Suprapubic skin (tissue), 4 donors: ENCODE data around the gene SPRYD4. TPM values are rescaled to one million over a fixed set of nuclear protein-coding genes. Genes with fewer than 3 reads are reported as not detected.

Source experiments
- DNase-seq, 2 donors: peaks; one replicate each; pipeline ENCODE4 v3.0.0-alpha.2; 2019; ENCODE audit warnings: low spot score in 2 of 2
- H3K27ac ChIP-seq: fragments of 200-600 bp; sonication (generic); one replicate; pipeline ENCODE4 v1.5.1; 2019
- H3K27me3 ChIP-seq: fragments of 200-600 bp; sonication (generic); one replicate; pipeline ENCODE4 v1.5.1; 2019
- H3K36me3 ChIP-seq: fragments of 200-600 bp; sonication (generic); one replicate; pipeline ENCODE4 v1.5.1; 2019
- H3K4me1 ChIP-seq: fragments of 200-600 bp; sonication (generic); one replicate; pipeline ENCODE4 v1.5.1; 2019
- H3K4me3 ChIP-seq: fragments of 200-600 bp; sonication (generic); one replicate; pipeline ENCODE4 v1.5.1; 2019; ENCODE audit warnings: mild to moderate bottlenecking
- H3K9me3 ChIP-seq: fragments of 200-600 bp; sonication (generic); one replicate; pipeline ENCODE4 v1.5.1; 2019
- EP300 ChIP-seq: sonication (generic); formaldehyde crosslinking; IDR thresholded peaks from one replicate; pipeline ENCODE4 v1.6.1; 2017; ENCODE audit warnings: antibody characterized with exemption
- POLR2A ChIP-seq, 2 donors: fragments of 450-650 bp; IDR thresholded peaks; one replicate each; pipeline ENCODE4 v1.6.1; 2017; ENCODE audit warnings: antibody characterized with exemption in 2 of 2, mild to moderate bottlenecking in 2 of 2, moderate library complexity in 2 of 2
- POLR2AphosphoS5 ChIP-seq, 3 donors: sonication (generic); formaldehyde crosslinking; IDR thresholded peaks; one replicate each; pipeline ENCODE4 v1.6.1; 2017; ENCODE audit warnings: antibody characterized with exemption in 3 of 3
- WGBS: methylation state at CpG from one replicate; pipeline ENCODE4 v1.1.5; 2018; 5-methylcytosine and 5-hydroxymethylcytosine counted together
- total RNA-seq, 4 donors: library from RNA; depleted of rRNA; stranded (reverse); fragments of >200 nt; gene quantifications; one replicate each; pipeline ENCODE4 v1.1.0, GENCODE V29; 2016
- TF ChIP-seq, protein P1 (sequence below), 2 donors: fragments of 200-600 bp in 1 of 2; fragments of 450-650 bp in 1 of 2; sonication (generic) in 1 of 2; IDR thresholded peaks; one replicate each; pipeline ENCODE4 v1.5.1; 2016 to 2019; ENCODE audit warnings: antibody characterized with exemption in 2 of 2, mild to moderate bottlenecking in 1 of 2, moderate library complexity in 1 of 2

Gene SPRYD4
- total RNA-seq, 4 donors from 2014 or later: 2.8 to 4.8 (median 2.9) TPM

DNA sequence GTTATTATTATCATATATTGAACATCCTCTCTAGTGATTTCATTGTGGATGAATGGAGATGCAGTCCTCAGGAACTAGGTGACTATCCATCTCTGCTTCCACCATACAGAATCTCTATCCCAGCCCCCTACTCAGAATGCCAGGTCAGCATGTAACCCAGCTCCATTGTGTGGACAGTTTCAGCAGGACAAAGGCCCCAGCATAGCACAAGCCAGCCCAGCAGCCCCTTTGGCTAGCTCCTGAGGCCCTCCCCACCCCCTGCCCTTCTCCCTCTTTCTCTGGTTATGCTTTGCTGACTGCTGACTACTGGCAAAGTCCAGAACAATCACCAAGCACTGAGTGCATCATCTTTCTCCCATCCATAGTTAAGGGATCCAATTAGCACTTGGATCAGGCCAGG lies 5.8 kb upstream of the SPRYD4 start:
- TF ChIP-seq, protein P1, sequence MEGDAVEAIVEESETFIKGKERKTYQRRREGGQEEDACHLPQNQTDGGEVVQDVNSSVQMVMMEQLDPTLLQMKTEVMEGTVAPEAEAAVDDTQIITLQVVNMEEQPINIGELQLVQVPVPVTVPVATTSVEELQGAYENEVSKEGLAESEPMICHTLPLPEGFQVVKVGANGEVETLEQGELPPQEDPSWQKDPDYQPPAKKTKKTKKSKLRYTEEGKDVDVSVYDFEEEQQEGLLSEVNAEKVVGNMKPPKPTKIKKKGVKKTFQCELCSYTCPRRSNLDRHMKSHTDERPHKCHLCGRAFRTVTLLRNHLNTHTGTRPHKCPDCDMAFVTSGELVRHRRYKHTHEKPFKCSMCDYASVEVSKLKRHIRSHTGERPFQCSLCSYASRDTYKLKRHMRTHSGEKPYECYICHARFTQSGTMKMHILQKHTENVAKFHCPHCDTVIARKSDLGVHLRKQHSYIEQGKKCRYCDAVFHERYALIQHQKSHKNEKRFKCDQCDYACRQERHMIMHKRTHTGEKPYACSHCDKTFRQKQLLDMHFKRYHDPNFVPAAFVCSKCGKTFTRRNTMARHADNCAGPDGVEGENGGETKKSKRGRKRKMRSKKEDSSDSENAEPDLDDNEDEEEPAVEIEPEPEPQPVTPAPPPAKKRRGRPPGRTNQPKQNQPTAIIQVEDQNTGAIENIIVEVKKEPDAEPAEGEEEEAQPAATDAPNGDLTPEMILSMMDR (IDR thresholded peaks at IDR 0.05): no peak
- no peak for TF ChIP-seq POLR2AphosphoS5 (IDR thresholded peaks at IDR 0.05)
- TF ChIP-seq EP300: no peak
- TF ChIP-seq POLR2A (IDR thresholded peaks at IDR 0.05): no peak
- H3K4me3 ChIP-seq: no peak overlapping the region
- H3K27me3 ChIP-seq: no peaks in the 10 kb centered on the region
- peaks cover 6% of the 10 kb centered on the region for H3K4me1 ChIP-seq
- DNase-seq: no peak
- H3K27ac ChIP-seq: no peak overlapping the region
- no peaks in the 10 kb centered on the region for H3K36me3 ChIP-seq
- no peaks in the 10 kb centered on the region for H3K9me3 ChIP-seq

DNA sequence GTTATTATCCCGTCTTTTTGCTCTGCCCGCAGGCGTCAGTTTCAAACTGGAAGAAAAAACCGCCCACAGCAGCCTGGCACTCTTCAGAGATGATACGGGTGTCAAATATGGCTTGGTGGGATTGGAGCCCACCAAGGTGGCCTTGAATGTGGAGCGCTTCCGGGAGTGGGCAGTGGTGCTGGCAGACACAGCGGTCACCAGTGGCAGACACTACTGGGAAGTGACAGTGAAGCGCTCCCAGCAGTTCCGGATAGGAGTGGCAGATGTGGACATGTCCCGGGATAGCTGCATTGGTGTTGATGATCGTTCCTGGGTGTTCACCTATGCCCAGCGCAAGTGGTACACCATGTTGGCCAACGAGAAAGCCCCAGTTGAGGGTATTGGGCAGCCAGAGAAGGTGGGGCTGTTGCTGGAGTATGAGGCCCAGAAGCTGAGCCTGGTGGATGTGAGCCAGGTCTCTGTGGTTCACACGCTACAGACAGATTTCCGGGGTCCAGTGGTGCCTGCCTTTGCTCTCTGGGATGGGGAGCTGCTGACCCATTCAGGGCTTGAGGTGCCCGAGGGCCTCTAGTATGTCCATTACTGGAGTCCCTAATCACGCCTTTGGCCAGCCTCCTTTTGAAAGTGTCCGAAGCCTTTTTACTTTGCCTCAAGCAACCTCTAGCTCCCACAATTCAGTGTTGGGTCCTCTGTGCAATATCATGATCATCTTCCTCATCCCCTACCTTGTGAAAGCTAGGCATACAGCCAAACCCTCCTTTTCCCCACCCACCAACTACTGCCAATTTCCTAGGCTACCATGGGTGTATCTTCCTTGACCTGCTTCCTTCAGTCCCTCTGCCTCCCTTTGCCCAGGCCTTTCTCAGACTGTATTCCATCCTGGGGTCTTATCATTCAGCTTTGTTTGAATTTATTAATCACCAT lies 891 bp downstream of the SPRYD4 start:
- 40% methylated on average over 19 of the region's 19 CpGs for WGBS

DNA sequence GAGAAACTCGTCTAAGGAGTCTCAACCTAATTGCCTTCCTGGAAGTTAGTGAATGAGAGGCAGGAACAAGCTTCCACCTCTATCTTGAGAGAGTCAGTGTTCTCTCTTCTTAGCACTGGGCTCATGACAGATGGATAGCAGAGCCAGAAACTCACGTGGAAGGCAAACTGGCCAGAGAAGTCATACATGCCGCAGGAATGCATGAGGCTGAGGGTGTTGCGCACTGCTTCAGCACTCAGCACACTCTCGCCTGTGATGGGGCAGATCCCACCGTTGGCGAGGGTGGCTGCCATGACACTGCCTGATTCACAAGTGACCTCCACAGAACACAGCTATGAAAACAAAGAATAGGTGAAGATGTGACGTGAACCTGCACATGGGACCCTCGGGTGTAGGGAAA lies 6.0 kb downstream of the SPRYD4 start:
- peaks cover 6% of the 10 kb centered on the region for H3K36me3 ChIP-seq
- DNase-seq: no peak
- whole genome bisulfite sequencing: 94% methylated on average over 9 of the region's 9 CpGs
- TF ChIP-seq EP300 (no peak), POLR2AphosphoS5 (IDR thresholded peaks at IDR 0.05) (no peak), POLR2A (IDR thresholded peaks at IDR 0.05) (no peak)
- TF ChIP-seq, protein P1 (IDR thresholded peaks at IDR 0.05): no peak
- H3K9me3 ChIP-seq: no peaks in the 10 kb centered on the region
- no peaks in the 10 kb centered on the region for H3K27me3 ChIP-seq
- no peak overlapping the region for H3K27ac ChIP-seq
- H3K4me1 ChIP-seq: peaks cover 8% of the 10 kb centered on the region
- H3K4me3 ChIP-seq: no peak overlapping the region

More for the DNA sequence above, 891 bp downstream of the SPRYD4 start:
- no peak for TF ChIP-seq POLR2AphosphoS5 (IDR thresholded peaks at IDR 0.05)
- TF ChIP-seq EP300: no peak
- TF ChIP-seq POLR2A (IDR thresholded peaks at IDR 0.05): no peak
- TF ChIP-seq, protein P1 (IDR thresholded peaks at IDR 0.05): no peak
- peak in 1 of 2 donors; percentile 67 for DNase-seq
- peaks cover 6% of the 10 kb centered on the region for H3K36me3 ChIP-seq
- H3K27me3 ChIP-seq: no peaks in the 10 kb centered on the region
- H3K4me1 ChIP-seq: peaks cover 21% of the 10 kb centered on the region
- H3K9me3 ChIP-seq: no peaks in the 10 kb centered on the region
- peak overlapping the region; percentile 88 for H3K27ac ChIP-seq
- H3K4me3 ChIP-seq: peak overlapping the region; percentile 74

DNA sequence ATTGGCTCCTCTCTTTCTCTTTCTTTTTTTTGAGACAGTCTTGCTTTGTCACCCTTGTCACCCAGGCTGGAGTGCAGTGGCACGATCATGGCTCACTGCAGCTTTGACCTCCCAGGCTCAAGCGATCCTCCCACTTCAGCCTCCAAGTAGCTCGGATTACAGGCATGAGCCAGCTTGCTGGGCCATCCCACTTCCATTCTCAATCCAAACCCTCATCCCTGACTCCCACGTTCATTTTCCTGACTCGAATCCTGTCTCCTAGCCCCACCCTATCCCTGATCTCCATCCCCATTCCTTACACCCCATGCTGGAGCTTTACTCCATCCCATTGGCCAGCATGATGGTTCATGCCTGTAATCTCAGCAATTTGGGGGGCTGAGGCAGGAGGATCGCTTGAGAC lies 7.8 kb downstream of the SPRYD4 start:
- H3K36me3 ChIP-seq: peaks cover 6% of the 10 kb centered on the region
- WGBS: 79% methylated on average over 6 of the region's 6 CpGs
- no peaks in the 10 kb centered on the region for H3K4me1 ChIP-seq
- H3K27me3 ChIP-seq: no peaks in the 10 kb centered on the region
- DNase-seq: no peak
- H3K9me3 ChIP-seq: no peaks in the 10 kb centered on the region
- no peak overlapping the region for H3K4me3 ChIP-seq
- TF ChIP-seq, protein P1 (IDR thresholded peaks at IDR 0.05): no peak
- TF ChIP-seq POLR2AphosphoS5 (IDR thresholded peaks at IDR 0.05) (no peak), EP300 (no peak), POLR2A (IDR thresholded peaks at IDR 0.05) (no peak)
- no peak overlapping the region for H3K27ac ChIP-seq

DNA sequence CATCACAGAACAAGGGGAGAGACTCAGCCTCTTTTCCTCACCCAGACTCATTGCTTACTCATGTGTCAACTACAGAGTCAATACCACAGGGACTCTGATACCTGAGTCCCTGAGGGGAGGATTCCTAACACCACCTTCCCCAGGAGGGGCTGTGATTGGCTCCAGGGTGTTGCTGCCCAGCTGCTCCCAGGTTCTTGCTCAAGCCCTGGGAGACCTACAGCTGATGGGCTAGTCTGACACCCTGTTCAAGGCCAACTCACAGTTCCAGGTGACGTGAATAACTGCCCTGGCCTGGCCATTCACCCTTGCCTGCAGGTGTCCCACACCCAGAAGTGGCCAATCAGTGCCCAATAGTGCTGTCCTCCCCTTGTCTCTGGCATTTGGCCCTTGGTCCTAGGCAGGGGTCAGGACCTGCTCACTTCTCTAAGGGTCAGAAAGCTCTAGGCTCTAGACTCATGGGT lies 8.6 kb downstream of the SPRYD4 start:
- H3K4me3 ChIP-seq: no peak overlapping the region
- DNase-seq: no peak
- peaks cover 4% of the 10 kb centered on the region for H3K36me3 ChIP-seq
- no peaks in the 10 kb centered on the region for H3K9me3 ChIP-seq
- no peaks in the 10 kb centered on the region for H3K27me3 ChIP-seq
- no peak overlapping the region for H3K27ac ChIP-seq
- TF ChIP-seq EP300: no peak
- TF ChIP-seq POLR2AphosphoS5 (IDR thresholded peaks at IDR 0.05): no peak
- TF ChIP-seq, protein P1 (IDR thresholded peaks at IDR 0.05): no peak
- TF ChIP-seq POLR2A (IDR thresholded peaks at IDR 0.05): no peak
- WGBS: no CpG with 5 or more reads among the region's 1 CpG
- H3K4me1 ChIP-seq: no peaks in the 10 kb centered on the region
